ENCODE data around the gene TDRD7. TPM values are rescaled to one million over a fixed set of nuclear protein-coding genes. Genes with fewer than 3 reads are reported as not detected.

TDRD7 gene
- total RNA-seq, 4 donors from 2014 or later = 4.2 to 13.0 (median 8.3) TPM

- Histone ChIP-seq H3K4me1 (peaks cover 5% of the 10 kb centered on the region), H3K9me3 (no peaks in the 10 kb centered on the region), H3K27me3 (no peaks in the 10 kb centered on the region), H3K36me3 (peaks cover 4% of the 10 kb centered on the region), H3K27ac (no peak overlapping the region), H3K4me3 (no peak overlapping the region)
- no peak for TF ChIP-seq CTCF (IDR thresholded peaks at IDR 0.05)
- no peak for TF ChIP-seq EP300 (IDR thresholded peaks at IDR 0.05)
- no peak for TF ChIP-seq POLR2A (IDR thresholded peaks at IDR 0.05)
- no peak for TF ChIP-seq POLR2AphosphoS5 (IDR thresholded peaks at IDR 0.05)
- DNase-seq (ENCODE audit: low spot score in 2 of 2) = peak in 1 of 2 donors; percentile 32
- 73% methylated on average over 5 of the region's 5 CpGs for WGBS
Observed at GRCh38 chr9:97384406-97385262, 27.3 kb upstream of the TDRD7 start.

- H3K9me3 ChIP-seq = no peaks in the 10 kb centered on the region
Observed at GRCh38 chr9:97385626-97386264, 26.2 kb upstream of the TDRD7 start.

GRCh38 chr9:97386265-97386633, 25.6 kb upstream of the TDRD7 start:
- no peak for DNase-seq (ENCODE audit: low spot score in 2 of 2)
- TF ChIP-seq EP300 (IDR thresholded peaks at IDR 0.05) (no peak), CTCF (IDR thresholded peaks at IDR 0.05) (no peak), POLR2AphosphoS5 (IDR thresholded peaks at IDR 0.05) (no peak), POLR2A (IDR thresholded peaks at IDR 0.05) (no peak)
- Histone ChIP-seq H3K4me1 (peaks cover 5% of the 10 kb centered on the region), H3K27me3 (no peaks in the 10 kb centered on the region), H3K9me3 (no peaks in the 10 kb centered on the region), H3K4me3 (no peak overlapping the region), H3K27ac (no peak overlapping the region), H3K36me3 (no peaks in the 10 kb centered on the region)
- 40% methylated on average over 1 of the region's 1 CpG for WGBS

More at GRCh38 chr9:97385626-97386264, 26.2 kb upstream of the TDRD7 start:
- no peaks in the 10 kb centered on the region for H3K36me3 ChIP-seq
- H3K27ac ChIP-seq = no peak overlapping the region
- peaks cover 5% of the 10 kb centered on the region for H3K4me1 ChIP-seq
- TF ChIP-seq EP300 (IDR thresholded peaks at IDR 0.05) (no peak), POLR2A (IDR thresholded peaks at IDR 0.05) (no peak), POLR2AphosphoS5 (IDR thresholded peaks at IDR 0.05) (no peak), CTCF (IDR thresholded peaks at IDR 0.05) (no peak)
- WGBS = 86% methylated on average over 9 of the region's 15 CpGs
- H3K4me3 ChIP-seq = no peak overlapping the region
- no peaks in the 10 kb centered on the region for H3K27me3 ChIP-seq
- DNase-seq (ENCODE audit: low spot score in 2 of 2) = peak in 1 of 2 donors; percentile 57

- Histone ChIP-seq H3K36me3 (no peaks in the 10 kb centered on the region), H3K9me3 (no peaks in the 10 kb centered on the region), H3K4me1 (peaks cover 5% of the 10 kb centered on the region), H3K27ac (no peak overlapping the region), H3K4me3 (no peak overlapping the region), H3K27me3 (no peaks in the 10 kb centered on the region)
- 9% methylated on average over 15 of the region's 30 CpGs for WGBS
- DNase-seq (ENCODE audit: low spot score in 2 of 2) = no peak
- TF ChIP-seq POLR2A (IDR thresholded peaks at IDR 0.05) = no peak
- TF ChIP-seq POLR2AphosphoS5 (IDR thresholded peaks at IDR 0.05) = no peak
- peak; percentile 66 to 91 for TF ChIP-seq CTCF (IDR thresholded peaks at IDR 0.05)
- no peak for TF ChIP-seq EP300 (IDR thresholded peaks at IDR 0.05)
Observed at GRCh38 chr9:97386733-97387503, 25.0 kb upstream of the TDRD7 start.
